ENCODE measurements around the gene DNAJC4. TPM values are rescaled to one million over a fixed set of nuclear protein-coding genes. Genes with fewer than 3 reads are reported as not detected.

The DNAJC4 gene
- total RNA-seq, 4 donors from 2014 or later = 52.6 to 214 (median 76.0) TPM

GRCh38 chr11:64196626-64197025 is 33.7 kb upstream of the DNAJC4 start:
- H3K36me3 ChIP-seq = peaks cover 0 to 81% (median 39%) of the 10 kb centered on the region in 4 donors
- intact Hi-C loops (cut with DNase I; ENCODE audit: low total_unique reads) = no loop called here
- TF ChIP-seq CTCF (IDR thresholded peaks at IDR 0.05) = no peak
- in situ Hi-C loops (cut with MboI; ENCODE audit: low pct_ligation_motif_present in 1 of 4, low pct_unique_long_range_greater_than_20kb in 1 of 4, low sequenced_read_pairs in 3 of 4) = no loop called here
- H3K27me3 ChIP-seq = no peaks in the 10 kb centered on the region
- H3K27ac ChIP-seq = no peak overlapping the region
- no peaks in the 10 kb centered on the region for H3K4me1 ChIP-seq
- no peak for DNase-seq
- WGBS, 2 donors (ENCODE audit: low coverage in 1 of 2) = 82% methylated on average over 9 of the region's 9 CpGs; no CpG with 5 or more reads in 1 of the 2 donors
- no peak overlapping the region for H3K4me3 ChIP-seq
- no peaks in the 10 kb centered on the region for H3K9me3 ChIP-seq

GRCh38 chr11:64198511-64198910 is 31.8 kb upstream of the DNAJC4 start:
- 90 to 100% methylated on average over 2 of the region's 2 CpGs for WGBS, 2 donors (ENCODE audit: low coverage in 1 of 2)
- Histone ChIP-seq H3K27me3 (no peaks in the 10 kb centered on the region), H3K9me3 (no peaks in the 10 kb centered on the region), H3K4me3 (no peak overlapping the region), H3K36me3 (peaks cover 0 to 83% (median 41%) of the 10 kb centered on the region in 4 donors), H3K4me1 (no peaks in the 10 kb centered on the region), H3K27ac (no peak overlapping the region)
- in situ Hi-C loops (cut with MboI; ENCODE audit: low pct_ligation_motif_present in 1 of 4, low pct_unique_long_range_greater_than_20kb in 1 of 4, low sequenced_read_pairs in 3 of 4) (no loop called here), intact Hi-C loops (cut with DNase I; ENCODE audit: low total_unique reads) (no loop called here)
- TF ChIP-seq POLR2A (IDR thresholded peaks at IDR 0.05) (no peak), CTCF (IDR thresholded peaks at IDR 0.05) (no peak), EP300 (IDR thresholded peaks at IDR 0.05; ENCODE audit: low read depth) (no peak), POLR2AphosphoS5 (IDR thresholded peaks at IDR 0.05) (no peak)
- DNase-seq = no peak

- intact Hi-C loops (cut with DNase I; ENCODE audit: low total_unique reads) (no loop called here), in situ Hi-C loops (cut with MboI; ENCODE audit: low pct_ligation_motif_present in 1 of 4, low pct_unique_long_range_greater_than_20kb in 1 of 4, low sequenced_read_pairs in 3 of 4) (loop anchor here (5.0 to 10.0 kb wide), 3 partner anchors 93 to 101 kb away; partner anchors contain the start of genes CATSPERZ (in 2 of the 4) and KCNK4 (in 1 of the 4))
- Histone ChIP-seq H3K9me3 (no peaks in the 10 kb centered on the region), H3K36me3 (peaks cover 0 to 62% (median 29%) of the 10 kb centered on the region in 4 donors), H3K27me3 (no peaks in the 10 kb centered on the region), H3K4me3 (no peak overlapping the region), H3K27ac (no peak overlapping the region), H3K4me1 (peaks cover 7 to 26% (median 24%) of the 10 kb centered on the region in 4 donors)
- TF ChIP-seq POLR2AphosphoS5 (IDR thresholded peaks at IDR 0.05) (no peak), CTCF (IDR thresholded peaks at IDR 0.05) (no peak), POLR2A (IDR thresholded peaks at IDR 0.05) (no peak), EP300 (IDR thresholded peaks at IDR 0.05; ENCODE audit: low read depth) (no peak)
- DNase-seq = no peak
- 82 to 85% methylated on average over 3 of the region's 3 CpGs for WGBS, 2 donors (ENCODE audit: low coverage in 1 of 2)
These were observed 28.8 kb upstream of the DNAJC4 start for GRCh38 chr11:64201543-64201942.

GRCh38 chr11:64202992-64203391 is 27.4 kb upstream of the DNAJC4 start:
- 93% methylated on average over 9 of the region's 9 CpGs; no CpG with 5 or more reads in 1 of the 2 donors for WGBS, 2 donors (ENCODE audit: low coverage in 1 of 2)
- Histone ChIP-seq H3K4me3 (no peak overlapping the region), H3K36me3 (peaks cover 0 to 48% (median 22%) of the 10 kb centered on the region in 4 donors), H3K9me3 (no peaks in the 10 kb centered on the region), H3K27me3 (no peaks in the 10 kb centered on the region), H3K4me1 (peaks cover 7 to 34% (median 31%) of the 10 kb centered on the region in 4 donors), H3K27ac (no peak overlapping the region)
- in situ Hi-C loops (cut with MboI; ENCODE audit: low pct_ligation_motif_present in 1 of 4, low pct_unique_long_range_greater_than_20kb in 1 of 4, low sequenced_read_pairs in 3 of 4) = loop anchor here (5.0 to 10.0 kb wide), 3 partner anchors 92 to 99 kb away; partner anchors contain the start of genes CATSPERZ (in 2 of the 4) and KCNK4 (in 1 of the 4)
- TF ChIP-seq CTCF (IDR thresholded peaks at IDR 0.05) (no peak), EP300 (IDR thresholded peaks at IDR 0.05; ENCODE audit: low read depth) (no peak), POLR2AphosphoS5 (IDR thresholded peaks at IDR 0.05) (no peak), POLR2A (IDR thresholded peaks at IDR 0.05) (no peak)
- intact Hi-C loops (cut with DNase I; ENCODE audit: low total_unique reads) = no loop called here
- no peak for DNase-seq

Data from transverse colon (tissue), 4 donors.